Measurements from ENCODE around the gene CAMSAP3. TPM values are rescaled to one million over a fixed set of nuclear protein-coding genes. Genes with fewer than 3 reads are reported as not detected.
"Not testable (repeated sequence)": the region's sequence is repeated elsewhere in the genome, so short reads cannot be mapped to it uniquely, and the experiment has no call there.

The CAMSAP3 gene
- total RNA-seq, 1 donor from 2014 or later, result not detected

DNA sequence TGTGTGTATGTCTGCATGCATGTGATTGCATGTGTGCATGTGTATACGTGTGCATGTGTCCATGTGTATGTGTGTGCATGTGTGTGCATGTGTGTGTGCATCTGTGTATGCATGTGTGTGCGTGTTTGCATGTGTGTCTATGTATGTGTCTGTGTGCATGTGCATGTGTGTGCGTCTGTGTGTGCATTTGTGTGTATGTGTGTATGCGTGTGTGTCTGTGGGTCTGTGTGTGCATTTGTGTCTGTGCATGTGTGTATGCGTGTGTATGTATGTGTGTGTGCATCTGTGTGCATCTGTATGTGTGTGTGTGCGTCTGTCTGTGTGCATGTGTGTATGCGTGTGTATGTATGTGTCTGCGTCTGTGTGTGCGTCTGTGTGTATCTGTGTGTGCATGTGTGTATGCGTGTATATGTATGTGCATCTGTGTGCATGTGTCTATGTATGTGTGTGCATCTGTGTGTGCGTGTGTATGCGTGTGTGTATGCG, 44.2 kb downstream of the CAMSAP3 start:
- Histone ChIP-seq H3K36me3 (ENCODE audit: control insufficient read depth in 3 of 3, insufficient read depth in 3 of 3, low read length in 3 of 3) (no peaks in the 10 kb centered on the region), H3K9me3 (ENCODE audit: control insufficient read depth in 3 of 3, low read length in 3 of 3) (no peaks in the 10 kb centered on the region), H3K9ac (ENCODE audit: low read depth in 1 of 3, low read length in 3 of 3) (no peak overlapping the region), H3K4me1 (ENCODE audit: control insufficient read depth in 3 of 3, insufficient read depth in 3 of 3, low read length in 3 of 3) (peaks cover 0 to 7% (median 6%) of the 10 kb centered on the region in 3 donors), H3K27me3 (ENCODE audit: control insufficient read depth in 3 of 3, insufficient read depth in 3 of 3, low read length in 3 of 3) (peaks cover 21 to 48% (median 47%) of the 10 kb centered on the region in 3 donors), H3K4me3 (ENCODE audit: low read length in 3 of 3) (no peak overlapping the region), H3K27ac (ENCODE audit: low read depth, low read length) (no peak overlapping the region)

DNA sequence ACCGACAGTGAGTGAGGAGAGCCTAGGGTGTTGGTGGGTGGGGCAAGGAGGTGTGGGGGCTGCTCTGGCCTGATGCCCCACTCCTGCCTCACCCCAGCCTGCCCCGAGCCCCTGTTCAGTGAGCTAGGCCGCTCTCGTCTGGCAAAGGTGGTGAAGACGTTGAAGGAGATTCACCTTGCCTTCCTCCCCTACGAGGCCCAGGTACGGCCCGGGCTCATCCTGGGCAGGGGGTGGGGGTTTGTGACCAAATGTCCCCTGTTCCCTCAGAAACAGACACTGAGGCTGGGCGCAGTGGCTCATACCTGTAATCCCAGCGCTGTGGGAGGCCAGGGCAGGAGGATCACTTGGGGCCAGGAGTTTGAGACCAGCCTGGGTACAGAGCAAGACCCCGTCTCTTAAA, 45.1 kb downstream of the CAMSAP3 start:
- no peak overlapping the region for H3K27ac ChIP-seq (ENCODE audit: low read depth, low read length)
- H3K4me3 ChIP-seq (ENCODE audit: low read length in 3 of 3), result no peak overlapping the region
- no peaks in the 10 kb centered on the region for H3K9me3 ChIP-seq (ENCODE audit: control insufficient read depth in 3 of 3, low read length in 3 of 3)
- peaks cover 15 to 46% (median 38%) of the 10 kb centered on the region in 3 donors for H3K27me3 ChIP-seq (ENCODE audit: control insufficient read depth in 3 of 3, insufficient read depth in 3 of 3, low read length in 3 of 3)
- no peaks in the 10 kb centered on the region for H3K36me3 ChIP-seq (ENCODE audit: control insufficient read depth in 3 of 3, insufficient read depth in 3 of 3, low read length in 3 of 3)
- H3K4me1 ChIP-seq (ENCODE audit: control insufficient read depth in 3 of 3, insufficient read depth in 3 of 3, low read length in 3 of 3), result peaks cover 0 to 6% (median 2%) of the 10 kb centered on the region in 3 donors
- no peak overlapping the region for H3K9ac ChIP-seq (ENCODE audit: low read depth in 1 of 3, low read length in 3 of 3)

DNA sequence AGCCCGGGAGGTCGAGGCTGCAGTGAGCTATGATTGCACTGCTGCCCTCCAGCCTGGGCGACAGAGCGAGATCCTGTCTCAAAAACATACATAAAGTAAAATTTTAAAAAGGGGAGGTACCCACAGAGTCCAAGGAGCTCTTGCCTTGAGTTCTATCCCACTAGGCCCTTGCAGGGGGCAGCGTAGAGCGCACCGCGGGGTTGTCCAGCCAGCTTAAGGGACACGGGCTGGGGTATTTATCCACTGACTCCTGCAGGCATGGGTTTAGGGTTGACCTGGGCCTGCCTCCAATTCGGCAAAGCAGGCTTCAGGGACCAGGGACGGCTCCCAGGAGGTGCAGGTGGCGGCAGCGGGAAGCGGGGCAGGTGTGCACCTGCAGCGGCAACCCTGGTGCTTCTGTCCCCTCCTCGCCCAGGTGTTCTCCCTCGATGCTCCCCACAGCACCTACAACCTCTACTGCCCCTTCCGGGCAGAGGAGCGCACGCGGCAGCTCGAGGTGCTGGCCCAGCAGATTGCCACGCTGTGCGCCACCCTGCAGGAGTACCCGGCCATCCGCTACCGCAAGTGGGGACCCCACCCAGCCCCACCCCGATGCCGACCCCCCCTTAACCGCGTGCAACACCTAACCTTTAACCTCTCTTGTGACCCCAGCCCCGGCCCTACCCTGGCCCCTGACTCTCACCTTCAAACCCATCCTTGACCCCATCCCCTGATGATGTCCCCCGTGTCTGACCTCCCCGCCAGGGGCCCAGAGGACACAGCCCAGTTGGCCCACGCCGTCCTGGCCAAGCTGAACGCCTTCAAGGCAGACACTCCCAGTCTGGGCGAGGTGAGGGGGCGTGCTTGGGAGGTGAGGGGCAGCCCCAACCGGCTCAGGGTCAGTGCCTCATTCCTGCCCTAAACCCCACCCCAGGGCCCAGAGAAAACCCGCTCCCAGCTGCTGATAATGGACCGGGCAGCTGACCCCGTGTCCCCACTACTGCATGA, 45.9 kb downstream of the CAMSAP3 start:
- no peak overlapping the region for H3K4me3 ChIP-seq (ENCODE audit: low read length in 3 of 3)
- peaks cover 10 to 39% (median 31%) of the 10 kb centered on the region in 3 donors for H3K27me3 ChIP-seq (ENCODE audit: control insufficient read depth in 3 of 3, insufficient read depth in 3 of 3, low read length in 3 of 3)
- H3K4me1 ChIP-seq (ENCODE audit: control insufficient read depth in 3 of 3, insufficient read depth in 3 of 3, low read length in 3 of 3), result no peaks in the 10 kb centered on the region
- no peaks in the 10 kb centered on the region for H3K9me3 ChIP-seq (ENCODE audit: control insufficient read depth in 3 of 3, low read length in 3 of 3)
- no peak overlapping the region for H3K9ac ChIP-seq (ENCODE audit: low read depth in 1 of 3, low read length in 3 of 3)
- H3K27ac ChIP-seq (ENCODE audit: low read depth, low read length), result no peak overlapping the region
- no peaks in the 10 kb centered on the region for H3K36me3 ChIP-seq (ENCODE audit: control insufficient read depth in 3 of 3, insufficient read depth in 3 of 3, low read length in 3 of 3)

DNA sequence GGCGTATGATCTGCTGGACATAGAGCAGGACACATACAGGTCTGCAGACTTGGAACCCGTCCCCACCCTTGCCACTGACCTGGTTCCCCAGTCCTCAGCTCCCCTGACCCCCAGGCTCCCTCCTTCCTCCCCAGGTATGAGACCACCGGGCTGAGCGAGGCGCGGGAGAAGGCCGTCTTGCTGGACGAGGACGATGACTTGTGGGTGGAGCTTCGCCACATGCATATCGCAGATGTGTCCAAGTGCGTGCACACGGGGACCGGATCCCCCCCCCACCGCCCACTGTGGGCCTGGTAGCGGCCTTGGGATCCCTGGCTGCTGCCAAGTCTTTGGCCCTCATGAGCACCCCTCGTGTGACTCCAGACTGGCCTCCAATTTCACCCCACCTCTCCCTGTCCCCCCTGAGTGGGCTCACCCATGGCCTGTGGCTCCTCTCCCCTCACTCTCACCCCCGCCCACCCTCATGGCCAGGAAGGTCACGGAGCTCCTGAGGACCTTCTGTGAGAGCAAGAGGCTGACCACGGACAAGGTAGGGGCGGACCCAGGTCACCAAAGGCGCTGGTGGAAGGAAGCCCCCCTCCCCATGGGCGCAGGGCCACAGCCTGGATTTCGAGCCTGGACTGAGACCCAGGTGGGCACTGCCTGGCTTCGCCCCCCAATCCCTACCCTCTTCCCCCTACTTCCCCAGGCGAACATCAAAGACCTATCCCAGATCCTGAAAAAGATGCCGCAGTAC, 46.8 kb downstream of the CAMSAP3 start:
- no peak overlapping the region for H3K27ac ChIP-seq (ENCODE audit: low read depth, low read length)
- no peaks in the 10 kb centered on the region for H3K4me1 ChIP-seq (ENCODE audit: control insufficient read depth in 3 of 3, insufficient read depth in 3 of 3, low read length in 3 of 3)
- no peaks in the 10 kb centered on the region for H3K9me3 ChIP-seq (ENCODE audit: control insufficient read depth in 3 of 3, low read length in 3 of 3)
- H3K36me3 ChIP-seq (ENCODE audit: control insufficient read depth in 3 of 3, insufficient read depth in 3 of 3, low read length in 3 of 3), result no peaks in the 10 kb centered on the region
- H3K27me3 ChIP-seq (ENCODE audit: control insufficient read depth in 3 of 3, insufficient read depth in 3 of 3, low read length in 3 of 3), result peaks cover 9 to 33% (median 27%) of the 10 kb centered on the region in 3 donors
- H3K9ac ChIP-seq (ENCODE audit: low read depth in 1 of 3, low read length in 3 of 3), result no peak overlapping the region
- no peak overlapping the region for H3K4me3 ChIP-seq (ENCODE audit: low read length in 3 of 3)

DNA sequence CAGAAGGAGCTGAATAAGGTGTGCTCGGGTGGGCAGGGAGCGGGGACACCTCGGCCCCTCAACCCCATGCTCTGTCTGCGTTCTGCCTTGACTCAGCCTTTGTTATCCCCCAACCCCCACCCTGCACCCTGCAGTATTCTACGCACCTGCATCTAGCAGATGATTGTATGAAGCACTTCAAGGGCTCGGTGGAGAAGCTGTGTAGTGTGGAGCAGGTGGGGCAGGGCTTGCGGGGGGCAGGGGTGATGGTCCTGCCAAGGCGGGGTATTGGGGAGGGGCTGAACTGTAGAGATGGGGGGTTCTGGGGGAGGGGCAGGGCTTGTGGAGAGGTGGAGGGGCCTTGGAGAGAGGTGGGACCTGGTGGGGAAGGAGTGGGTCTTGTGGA, 47.4 kb downstream of the CAMSAP3 start:
- Histone ChIP-seq H3K9me3 (ENCODE audit: control insufficient read depth in 3 of 3, low read length in 3 of 3) (no peaks in the 10 kb centered on the region), H3K27me3 (ENCODE audit: control insufficient read depth in 3 of 3, insufficient read depth in 3 of 3, low read length in 3 of 3) (peaks cover 8 to 28% (median 21%) of the 10 kb centered on the region in 3 donors), H3K4me3 (ENCODE audit: low read length in 3 of 3) (no peak overlapping the region), H3K36me3 (ENCODE audit: control insufficient read depth in 3 of 3, insufficient read depth in 3 of 3, low read length in 3 of 3) (no peaks in the 10 kb centered on the region), H3K4me1 (ENCODE audit: control insufficient read depth in 3 of 3, insufficient read depth in 3 of 3, low read length in 3 of 3) (no peaks in the 10 kb centered on the region), H3K27ac (ENCODE audit: low read depth, low read length) (no peak overlapping the region), H3K9ac (ENCODE audit: low read depth in 1 of 3, low read length in 3 of 3) (no peak overlapping the region)

DNA sequence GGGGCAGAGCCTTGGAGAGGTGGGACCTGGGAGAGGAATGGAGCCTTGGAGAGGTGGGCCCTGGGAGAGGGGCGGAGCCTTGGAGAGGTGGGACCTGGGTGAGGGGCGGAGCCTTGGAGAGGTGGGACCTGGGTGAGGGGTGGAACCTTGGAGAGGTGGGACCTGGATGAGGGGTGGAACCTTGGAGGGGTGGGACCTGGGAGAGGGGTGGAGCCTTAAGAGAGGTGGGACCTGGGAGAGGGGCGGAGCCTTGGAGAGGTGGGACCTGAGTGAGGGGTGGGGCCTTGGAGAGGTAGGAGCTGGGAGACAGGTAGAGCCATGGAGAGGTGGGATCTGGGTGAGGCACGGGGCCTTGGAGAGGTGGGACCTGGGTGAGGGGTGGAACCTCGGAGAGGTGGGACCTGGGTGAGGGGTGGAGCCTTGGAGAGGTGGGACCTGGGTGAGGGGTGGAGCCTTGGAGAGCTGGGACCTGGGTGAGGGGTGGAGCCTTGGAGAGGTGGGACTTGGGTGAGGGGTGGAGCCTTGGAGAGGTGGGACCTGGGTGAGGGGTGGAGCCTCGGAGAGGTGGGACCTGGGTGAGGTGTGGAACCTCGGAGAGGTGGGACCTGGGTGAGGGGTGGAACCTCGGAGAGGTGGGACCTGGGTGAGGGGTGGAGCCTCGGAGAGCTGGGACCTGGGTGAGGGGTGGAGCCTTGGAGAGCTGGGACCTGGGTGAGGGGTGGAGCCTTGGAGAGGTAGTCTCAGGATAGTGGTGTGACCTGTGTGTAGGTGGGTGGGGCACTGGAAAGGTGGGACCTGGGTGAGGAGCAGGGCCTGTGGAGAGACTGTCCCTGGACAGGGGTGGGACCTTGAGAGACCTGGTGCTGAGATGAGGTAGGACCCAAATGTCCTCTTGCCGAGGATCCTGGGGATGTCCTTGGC, 48.2 kb downstream of the CAMSAP3 start:
- peaks cover 6 to 22% (median 13%) of the 10 kb centered on the region in 3 donors for H3K27me3 ChIP-seq (ENCODE audit: control insufficient read depth in 3 of 3, insufficient read depth in 3 of 3, low read length in 3 of 3)
- not testable (repeated sequence) for H3K4me1 ChIP-seq (ENCODE audit: control insufficient read depth in 3 of 3, insufficient read depth in 3 of 3, low read length in 3 of 3); H3K9me3 ChIP-seq (ENCODE audit: control insufficient read depth in 3 of 3, low read length in 3 of 3); H3K4me3 ChIP-seq (ENCODE audit: low read length in 3 of 3); H3K9ac ChIP-seq (ENCODE audit: low read depth in 1 of 3, low read length in 3 of 3); H3K27ac ChIP-seq (ENCODE audit: low read depth, low read length); H3K36me3 ChIP-seq (ENCODE audit: control insufficient read depth in 3 of 3, insufficient read depth in 3 of 3, low read length in 3 of 3)

GRCh38 chr19:7644550-7644877, 48.9 kb downstream of the CAMSAP3 start:
- Histone ChIP-seq H3K27me3 (ENCODE audit: control insufficient read depth in 3 of 3, insufficient read depth in 3 of 3, low read length in 3 of 3) (peaks cover 6 to 18% (median 10%) of the 10 kb centered on the region in 3 donors), H3K4me1 (ENCODE audit: control insufficient read depth in 3 of 3, insufficient read depth in 3 of 3, low read length in 3 of 3) (no peaks in the 10 kb centered on the region), H3K27ac (ENCODE audit: low read depth, low read length) (no peak overlapping the region), H3K9me3 (ENCODE audit: control insufficient read depth in 3 of 3, low read length in 3 of 3) (no peaks in the 10 kb centered on the region), H3K9ac (ENCODE audit: low read depth in 1 of 3, low read length in 3 of 3) (no peak overlapping the region), H3K36me3 (ENCODE audit: control insufficient read depth in 3 of 3, insufficient read depth in 3 of 3, low read length in 3 of 3) (no peaks in the 10 kb centered on the region), H3K4me3 (ENCODE audit: low read length in 3 of 3) (no peak overlapping the region)

- Histone ChIP-seq H3K27ac (ENCODE audit: low read depth, low read length) (no peak overlapping the region), H3K9me3 (ENCODE audit: control insufficient read depth in 3 of 3, low read length in 3 of 3) (no peaks in the 10 kb centered on the region), H3K36me3 (ENCODE audit: control insufficient read depth in 3 of 3, insufficient read depth in 3 of 3, low read length in 3 of 3) (no peaks in the 10 kb centered on the region), H3K4me3 (ENCODE audit: low read length in 3 of 3) (no peak overlapping the region), H3K9ac (ENCODE audit: low read depth in 1 of 3, low read length in 3 of 3) (no peak overlapping the region), H3K27me3 (ENCODE audit: control insufficient read depth in 3 of 3, insufficient read depth in 3 of 3, low read length in 3 of 3) (peaks cover 4 to 11% (median 6%) of the 10 kb centered on the region in 3 donors), H3K4me1 (ENCODE audit: control insufficient read depth in 3 of 3, insufficient read depth in 3 of 3, low read length in 3 of 3) (no peaks in the 10 kb centered on the region)
These were observed 49.5 kb downstream of the CAMSAP3 start for GRCh38 chr19:7645163-7645562.

- Histone ChIP-seq H3K36me3 (ENCODE audit: control insufficient read depth in 3 of 3, insufficient read depth in 3 of 3, low read length in 3 of 3) (no peaks in the 10 kb centered on the region), H3K4me3 (ENCODE audit: low read length in 3 of 3) (no peak overlapping the region), H3K9me3 (ENCODE audit: control insufficient read depth in 3 of 3, low read length in 3 of 3) (no peaks in the 10 kb centered on the region), H3K27ac (ENCODE audit: low read depth, low read length) (no peak overlapping the region), H3K9ac (ENCODE audit: low read depth in 1 of 3, low read length in 3 of 3) (no peak overlapping the region), H3K4me1 (ENCODE audit: control insufficient read depth in 3 of 3, insufficient read depth in 3 of 3, low read length in 3 of 3) (no peaks in the 10 kb centered on the region), H3K27me3 (ENCODE audit: control insufficient read depth in 3 of 3, insufficient read depth in 3 of 3, low read length in 3 of 3) (peaks cover 0 to 9% (median 6%) of the 10 kb centered on the region in 3 donors)
These were observed 50.2 kb downstream of the CAMSAP3 start for GRCh38 chr19:7645656-7646425.
